CD1c-positive myeloid dendritic cell (primary cell): ENCODE measurements around the gene TCEA3.
A peak's percentile ranks its signal among the peaks of the same experiment; 100 is the strongest.

Experiments used
- DNase-seq: peaks from one replicate; pipeline ENCODE4 v3.0.0-alpha.2; 2016; ENCODE audit errors: extremely low spot score

TCEA3 gene

GRCh38 chr1:23421343-23421742 lies 3.2 kb downstream of the TCEA3 start:
- DNase-seq, result no peak

- DNase-seq, result no peak
Measured at GRCh38 chr1:23420778-23421177, 3.8 kb downstream of the TCEA3 start.

DNA sequence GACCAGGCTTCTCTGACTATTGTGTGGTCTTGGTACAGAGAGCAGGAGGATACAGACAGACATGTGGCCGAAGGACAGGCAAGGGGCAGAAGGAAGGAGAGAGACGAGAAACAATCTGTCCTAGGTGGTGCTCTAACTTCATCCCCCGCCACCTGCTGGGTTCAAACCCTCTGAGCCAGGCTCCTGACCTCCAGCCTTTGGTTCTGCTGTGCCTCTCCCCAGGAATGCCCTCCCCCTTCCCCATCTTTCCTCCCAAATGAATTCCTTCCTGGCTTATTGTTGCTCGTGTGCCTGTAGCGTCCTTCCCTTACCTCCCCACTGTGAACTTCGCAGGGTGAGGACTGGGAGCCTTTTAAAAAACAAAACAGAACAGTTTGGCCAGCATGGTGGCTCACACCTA lies 5.4 kb downstream of the TCEA3 start:
- DNase-seq, result no peak

- no peak for DNase-seq
Measured at GRCh38 chr1:23417570-23417969, 7.0 kb downstream of the TCEA3 start.

GRCh38 chr1:23416964-23417363 lies 7.6 kb downstream of the TCEA3 start:
- DNase-seq, result no peak

- no peak for DNase-seq
Measured at GRCh38 chr1:23408797-23409290, 15.7 kb downstream of the TCEA3 start.

- no peak for DNase-seq
Measured at GRCh38 chr1:23407016-23407630, 17.4 kb downstream of the TCEA3 start.

- no peak for DNase-seq
Measured at GRCh38 chr1:23405946-23406345, 18.6 kb downstream of the TCEA3 start.

DNA sequence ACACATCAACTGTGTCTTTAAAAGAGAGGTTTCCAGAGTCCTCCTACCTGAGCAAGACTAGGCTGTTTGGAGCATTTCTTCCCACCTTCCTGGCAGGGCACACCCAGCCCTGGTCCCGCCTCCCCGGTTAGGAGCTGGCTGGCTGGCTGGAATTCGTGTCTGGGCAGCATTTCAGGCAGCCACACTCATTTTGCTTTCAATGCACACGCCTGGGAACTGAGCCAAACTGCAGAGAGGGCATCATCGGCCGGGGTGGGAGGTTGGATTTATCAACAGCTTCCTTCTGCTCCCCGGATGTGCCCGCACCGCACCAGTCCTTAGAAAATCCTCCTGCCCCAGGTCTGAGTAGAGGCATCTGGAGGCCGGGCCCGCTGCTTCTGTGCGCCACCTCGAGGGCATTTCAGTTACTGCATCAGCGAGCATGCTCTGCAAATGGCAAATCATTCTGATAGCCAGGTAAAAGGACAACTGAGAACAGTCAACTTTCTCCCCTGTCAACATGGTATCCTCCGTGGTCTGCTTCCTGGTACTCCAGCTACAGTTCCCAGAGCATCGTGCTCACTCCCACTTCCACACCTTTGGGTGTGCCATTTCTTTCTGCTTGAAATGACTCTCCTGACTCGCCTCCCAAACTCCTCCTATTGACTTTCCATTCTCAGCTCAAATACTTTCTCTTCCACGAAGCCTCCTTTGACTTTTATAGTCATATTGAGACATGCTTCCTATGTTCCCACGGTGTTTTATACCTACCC lies 20.6 kb downstream of the TCEA3 start:
- peak; percentile 86 for DNase-seq

GRCh38 chr1:23403355-23403734 lies 21.2 kb downstream of the TCEA3 start:
- DNase-seq, result no peak

GRCh38 chr1:23403038-23403336 lies 21.6 kb downstream of the TCEA3 start:
- DNase-seq, result no peak

GRCh38 chr1:23402286-23403037 lies 22.1 kb downstream of the TCEA3 start:
- peak; percentile 91 for DNase-seq

- no peak for DNase-seq
Measured at GRCh38 chr1:23401313-23401712, 23.2 kb downstream of the TCEA3 start.

DNA sequence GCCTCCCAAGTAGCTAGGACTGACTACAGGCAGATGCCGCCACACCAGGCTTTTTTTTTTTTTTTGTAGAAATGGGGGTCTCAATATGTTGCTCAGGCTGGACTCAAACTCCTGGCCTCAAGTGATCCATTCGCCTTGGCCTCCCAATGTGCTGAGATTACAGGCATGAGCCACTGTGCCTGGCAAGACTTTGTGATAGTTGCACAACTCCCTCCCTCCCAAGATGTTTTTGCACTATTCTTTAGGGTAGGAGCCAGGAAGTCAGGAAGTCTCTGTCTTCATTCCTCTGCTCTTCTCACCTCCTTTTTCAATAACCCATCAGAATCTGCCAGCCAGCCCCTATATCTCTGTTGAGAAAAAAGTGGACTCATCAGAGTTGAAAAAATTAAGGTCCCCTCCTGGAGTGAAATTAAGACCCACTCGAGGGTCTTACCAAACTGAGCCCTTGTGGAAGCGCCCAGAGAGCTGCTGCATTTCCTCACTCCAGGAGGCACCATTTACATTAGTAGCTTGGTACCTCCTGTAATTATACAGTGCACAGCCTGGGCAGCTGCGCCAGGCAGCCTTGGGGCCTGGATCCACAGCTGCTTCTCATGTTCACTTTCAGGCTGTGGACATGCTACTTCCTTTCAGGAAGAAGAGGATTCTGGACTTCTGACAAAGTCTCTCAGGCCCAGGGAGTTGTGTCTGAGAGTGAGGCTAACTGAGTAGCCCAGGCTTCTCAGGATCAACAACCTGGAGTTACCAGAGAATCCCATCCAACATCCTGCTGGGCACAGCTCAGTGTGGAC lies 24.0 kb downstream of the TCEA3 start:
- peak; percentile 8 for DNase-seq

DNA sequence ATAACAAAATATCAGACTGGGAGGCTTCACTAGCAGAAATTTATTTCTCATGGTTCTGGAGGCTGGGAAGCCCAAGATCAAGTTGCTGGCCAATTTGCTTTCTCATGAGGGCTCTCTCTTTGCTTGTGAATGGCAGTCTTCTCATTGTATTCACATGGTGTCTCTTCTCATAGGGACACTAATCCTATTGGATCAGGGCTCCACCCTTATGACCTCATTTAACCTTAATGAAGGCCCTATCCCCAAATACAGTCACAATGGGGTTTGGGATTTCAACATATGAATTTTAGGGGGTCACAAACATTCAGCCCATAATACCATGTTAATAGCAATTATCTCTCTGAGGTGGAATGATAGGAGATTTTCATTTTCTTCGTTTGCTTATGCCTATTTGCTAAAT lies 25.3 kb downstream of the TCEA3 start:
- DNase-seq, result no peak

- DNase-seq, result no peak
Measured at GRCh38 chr1:23397908-23398307, 26.6 kb downstream of the TCEA3 start.

- no peak for DNase-seq
Measured at GRCh38 chr1:23396380-23396779, 28.2 kb downstream of the TCEA3 start.

GRCh38 chr1:23395849-23396248 lies 28.7 kb downstream of the TCEA3 start:
- DNase-seq, result no peak

GRCh38 chr1:23395154-23395724 lies 29.3 kb downstream of the TCEA3 start:
- DNase-seq, result no peak

GRCh38 chr1:23394684-23395083 lies 29.9 kb downstream of the TCEA3 start:
- peak; percentile 29 for DNase-seq

DNA sequence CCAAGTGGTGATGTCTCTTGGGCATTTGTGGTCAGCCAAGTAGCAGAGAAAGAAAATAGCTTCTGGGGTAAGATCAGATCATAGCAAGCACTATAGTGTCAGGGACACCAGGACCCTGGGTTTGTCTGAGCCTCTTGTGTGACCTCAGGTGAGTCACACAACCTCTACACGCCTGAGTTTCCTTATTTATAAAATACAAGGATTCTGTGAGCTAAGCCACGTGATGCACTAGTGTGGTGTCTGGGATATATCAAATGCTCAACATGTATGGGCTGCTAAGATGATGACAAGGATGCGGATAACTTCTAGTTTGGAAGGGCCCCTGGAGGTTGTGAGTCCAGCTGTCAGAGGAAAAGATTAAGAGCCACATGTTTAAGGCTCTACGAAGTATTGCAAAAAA lies 30.4 kb downstream of the TCEA3 start:
- DNase-seq, result peak; percentile 34

DNA sequence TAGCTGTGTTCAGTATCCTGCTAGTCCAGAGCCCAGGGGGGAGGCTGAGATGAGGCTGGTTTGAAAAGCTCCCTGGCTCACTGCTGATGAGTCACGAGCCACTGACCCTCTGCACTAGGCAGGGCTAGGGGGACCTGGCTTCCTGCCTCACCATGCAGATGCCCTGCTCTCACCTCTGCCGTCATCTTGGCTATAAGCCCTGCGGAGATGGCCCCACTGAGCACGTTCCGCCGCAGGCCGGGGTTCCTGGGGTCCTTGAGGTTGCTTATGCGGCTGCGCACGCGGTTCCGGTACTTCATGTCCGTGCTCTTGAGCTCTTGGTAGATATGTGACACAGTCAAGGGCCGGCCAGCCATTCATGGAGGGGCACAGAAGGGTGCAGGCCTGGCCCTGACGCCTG lies 30.8 kb downstream of the TCEA3 start:
- DNase-seq, result no peak
